Heart right ventricle (tissue), 16 donors: Measurements from ENCODE around the gene NAT14. TPM values are rescaled to one million over a fixed set of nuclear protein-coding genes. Genes with fewer than 3 reads are reported as not detected.
A peak's percentile ranks its signal among the peaks of the same experiment; 100 is the strongest.

ENCODE experiments used
- ATAC-seq, 8 donors: fragments of 200-7000 bp; cut with Tn5 transposase; one replicate each; pipeline ENCODE4 v1.9.1; 2020; ENCODE audit warnings: mild to moderate bottlenecking in 8 of 8, moderate library complexity in 8 of 8, moderate number of reproducible peaks in 1 of 8
- DNase-seq, 2 donors: peaks; one replicate each; pipeline ENCODE4 v3.0.0-alpha.2; 2020
- H3K27ac ChIP-seq, 10 donors: fragments of 200-600 bp; sonication (generic) in 2 of 10; one replicate each; pipeline versions ENCODE4 v1.5.0 to v1.8.0; 2020 to 2022; ENCODE audit warnings: mild to moderate bottlenecking in 3 of 10
- H3K27me3 ChIP-seq, 7 donors: fragments of 200-600 bp; one replicate each; pipeline ENCODE4 v1.8.0; 2021 to 2022; ENCODE audit warnings: mild to moderate bottlenecking in 2 of 7
- H3K36me3 ChIP-seq, 9 donors: fragments of 200-600 bp; sonication (generic) in 1 of 9; one replicate each; pipeline versions ENCODE4 v1.5.0 to v1.8.0; 2020 to 2022; ENCODE audit warnings: mild to moderate bottlenecking in 2 of 9
- H3K4me1 ChIP-seq, 9 donors: fragments of 200-600 bp; sonication (generic) in 1 of 9; one replicate each; pipeline versions ENCODE4 v1.5.0 to v1.8.0; 2020 to 2022; ENCODE audit warnings: mild to moderate bottlenecking in 4 of 9
- H3K4me3 ChIP-seq, 10 donors: fragments of 200-600 bp; sonication (generic) in 2 of 10; one replicate each; pipeline versions ENCODE4 v1.5.0 to v1.8.0; 2020 to 2022; ENCODE audit warnings: mild to moderate bottlenecking in 7 of 10, moderate library complexity in 2 of 10
- H3K9me3 ChIP-seq, 11 donors: fragments of 200-600 bp in 10 of 11; sonication (generic) in 2 of 11; one replicate each; pipeline versions ENCODE4 v1.5.0 to v1.8.0; 2013 to 2022; ENCODE audit warnings: mild to moderate bottlenecking in 2 of 11, control low read depth in 1 of 11, moderate library complexity in 1 of 11
- WGBS, 2 donors: extraction: QIAGEN DNeasy Blood & Tissue Kit; methylation state at CpG; one replicate each; pipeline ENCODE4 v1.1.7; 2013; ENCODE audit warnings: inconsistent platforms in 1 of 2; 5-methylcytosine and 5-hydroxymethylcytosine counted together
- intact Hi-C, 10 donors: fragments of 100-400 bp; cut with DNase I; formaldehyde crosslinking; loops; one replicate each; pipeline versions ENCODE4 v1.11.1 to v1.14.2; 2022
- polyA plus RNA-seq, 2 donors: library from polyadenylated mRNA; stranded (reverse); fragments of 200-250 nt; gene quantifications; one replicate each; pipeline ENCODE4 v1.2.3, GENCODE V29; 2013
- total RNA-seq, 10 donors: library from RNA; stranded (reverse); fragmentation: NEBNext Ultra II Directional in 3 of 10; extraction: Animal tissue kit (Norgen Biotek cat#: 25700) in 3 of 10; gene quantifications; one replicate each; pipeline versions ENCODE4 v1.2.1 to v1.2.4, GENCODE V29; 2021 to 2023
- TF ChIP-seq, protein P1 (sequence below), 9 donors: fragments of 200-600 bp; sonication (generic) in 2 of 9; IDR thresholded peaks; one replicate each; pipeline versions ENCODE4 v1.5.0 to v1.8.0; 2021 to 2022; ENCODE audit warnings: antibody characterized with exemption in 9 of 9, mild to moderate bottlenecking in 5 of 9, moderate library complexity in 1 of 9
- donor health status: Arrhythmogenic right ventricular cardiomyopathy.
- donor health status: ischemic (EF 13 %, LVEDD 7.1; RV severe dilation, severe dysfunction).
- donor health status: healthy with polysubstance abuse.
- donor health status: DM: no; HTN: yes; CAD: no.
- donor health status: DM: no; HTN: no; CAD: no.
- donor health status: ischemic (EF 25% LVEDD 6.9; RV normal size, moderate dysfunction).
- donor health status: ischemic (EF 25% LVEDD 5.7; RV mildly dilated, moderate dysfunction).
- donor health status: healthy.
- donor health status: DM: yes; HTN: yes; CAD: no.
- donor health status: Ischemic cardiomyopathy.
- donor health status: ischemic (EF 35%, LVEDD 5.7; RV mildly dilated, moderate dysfunction).
- donor health status: nonischemic (EF 11% LVEDD 7.7; RV severe dilation, severe dysfunction).
- donor health status: DM: yes; HTN: yes; CAD: no.
- donor health status: PGD.
- donor health status: ischemic (EF 29% LVEDD 5.4; RV normal size, mild dysfunction).
- donor health status: nonischemic (EF 23%, LVEDD 6.1; RV moderate dilation, normal function).

Gene NAT14
- total and polyA plus RNA-seq, 12 donors: 5.8 to 16.4 (median 7.0) TPM

DNA sequence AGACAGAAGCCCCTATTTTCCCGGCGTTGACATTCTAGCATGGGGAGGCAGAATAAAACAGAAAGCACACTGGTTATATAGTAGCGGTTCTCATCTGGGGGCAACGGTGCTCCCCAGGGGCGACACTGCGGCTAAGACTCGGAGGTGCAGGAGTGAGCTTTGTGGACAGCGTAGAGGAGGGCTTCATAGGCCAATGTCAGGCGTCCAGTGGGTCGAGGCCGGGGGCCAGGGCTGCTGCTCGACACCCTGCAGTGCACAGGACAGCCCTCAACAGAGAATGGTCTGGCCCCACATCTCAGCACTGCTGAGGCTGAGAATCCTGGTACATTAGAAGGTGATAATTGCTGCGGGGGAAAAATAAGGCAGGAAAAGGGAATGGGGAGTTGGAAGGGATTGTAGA, 7.1 kb upstream of the NAT14 start:
- peaks cover 0 to 19% (median 9%) of the 10 kb centered on the region in 9 donors for H3K36me3 ChIP-seq
- ATAC-seq: no peak
- intact Hi-C loops: no loop called here
- no peak for DNase-seq
- H3K4me1 ChIP-seq: peaks cover 3 to 39% (median 19%) of the 10 kb centered on the region in 9 donors
- H3K9me3 ChIP-seq: no peaks in the 10 kb centered on the region
- peak overlapping the region in 1 of 10 donors; percentile 93 for H3K27ac ChIP-seq
- TF ChIP-seq, protein P1, sequence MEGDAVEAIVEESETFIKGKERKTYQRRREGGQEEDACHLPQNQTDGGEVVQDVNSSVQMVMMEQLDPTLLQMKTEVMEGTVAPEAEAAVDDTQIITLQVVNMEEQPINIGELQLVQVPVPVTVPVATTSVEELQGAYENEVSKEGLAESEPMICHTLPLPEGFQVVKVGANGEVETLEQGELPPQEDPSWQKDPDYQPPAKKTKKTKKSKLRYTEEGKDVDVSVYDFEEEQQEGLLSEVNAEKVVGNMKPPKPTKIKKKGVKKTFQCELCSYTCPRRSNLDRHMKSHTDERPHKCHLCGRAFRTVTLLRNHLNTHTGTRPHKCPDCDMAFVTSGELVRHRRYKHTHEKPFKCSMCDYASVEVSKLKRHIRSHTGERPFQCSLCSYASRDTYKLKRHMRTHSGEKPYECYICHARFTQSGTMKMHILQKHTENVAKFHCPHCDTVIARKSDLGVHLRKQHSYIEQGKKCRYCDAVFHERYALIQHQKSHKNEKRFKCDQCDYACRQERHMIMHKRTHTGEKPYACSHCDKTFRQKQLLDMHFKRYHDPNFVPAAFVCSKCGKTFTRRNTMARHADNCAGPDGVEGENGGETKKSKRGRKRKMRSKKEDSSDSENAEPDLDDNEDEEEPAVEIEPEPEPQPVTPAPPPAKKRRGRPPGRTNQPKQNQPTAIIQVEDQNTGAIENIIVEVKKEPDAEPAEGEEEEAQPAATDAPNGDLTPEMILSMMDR (IDR thresholded peaks at IDR 0.05): no peak
- no peaks in the 10 kb centered on the region for H3K27me3 ChIP-seq
- H3K4me3 ChIP-seq: peak overlapping the region in 6 of 10 donors; percentile 64 to 71 (median 68)
- WGBS, 2 donors: 80 to 84% methylated on average over 13 of the region's 13 CpGs

DNA sequence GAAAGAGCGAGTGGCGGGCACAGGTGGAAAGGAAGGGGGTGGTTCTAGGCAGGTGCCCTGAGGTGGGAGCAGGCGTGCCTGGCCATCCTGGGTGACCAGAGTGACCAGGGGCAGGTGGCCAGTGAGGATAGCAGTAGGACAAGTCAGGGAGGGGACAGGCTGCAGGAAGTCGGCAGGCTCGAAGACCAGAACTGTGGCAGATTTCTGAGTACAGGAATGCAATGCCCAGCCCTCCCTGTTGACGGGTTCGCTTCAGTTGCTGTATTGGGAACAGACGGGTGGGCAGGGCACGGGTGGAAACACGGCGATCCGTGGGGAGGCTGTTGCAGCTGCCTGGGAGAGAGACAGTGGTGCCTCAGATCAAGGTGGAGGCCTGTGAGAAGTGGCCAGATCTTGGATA, 6.6 kb upstream of the NAT14 start:
- Histone ChIP-seq H3K36me3 (peaks cover 0 to 22% (median 10%) of the 10 kb centered on the region in 9 donors), H3K27ac (no peak overlapping the region), H3K4me3 (no peak overlapping the region), H3K4me1 (peaks cover 3 to 43% (median 20%) of the 10 kb centered on the region in 9 donors), H3K9me3 (no peaks in the 10 kb centered on the region), H3K27me3 (no peaks in the 10 kb centered on the region)
- intact Hi-C loops: no loop called here
- 83 to 86% methylated on average over 12 of the region's 12 CpGs for WGBS, 2 donors
- TF ChIP-seq, protein P1 (IDR thresholded peaks at IDR 0.05): no peak
- DNase-seq (no peak), ATAC-seq (no peak)

DNA sequence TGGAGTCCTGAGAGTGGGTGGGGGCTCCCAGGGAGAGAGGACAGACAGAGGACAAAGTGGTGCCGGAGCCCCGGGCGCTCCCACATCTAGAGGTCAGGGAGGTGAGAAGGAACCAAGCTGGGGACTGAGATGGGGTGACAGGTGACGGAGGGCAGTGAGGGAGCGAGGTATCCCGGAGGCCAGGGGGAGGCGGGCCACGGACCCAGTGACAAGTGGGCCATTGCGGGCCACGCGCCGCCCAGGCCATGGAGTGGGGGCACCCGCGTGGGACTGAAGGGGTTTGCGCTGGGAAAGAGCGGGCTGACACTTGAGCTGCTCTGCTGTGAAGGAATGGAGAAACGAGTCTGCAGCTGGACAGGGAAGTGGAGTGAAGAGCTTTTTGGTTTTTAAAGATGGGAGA, 5.9 kb upstream of the NAT14 start:
- Histone ChIP-seq H3K27me3 (no peaks in the 10 kb centered on the region), H3K4me3 (no peak overlapping the region), H3K36me3 (peaks cover 0 to 26% (median 10%) of the 10 kb centered on the region in 9 donors), H3K27ac (peak overlapping the region in 1 of 10 donors; percentile 16), H3K9me3 (no peaks in the 10 kb centered on the region), H3K4me1 (peaks cover 5 to 50% (median 26%) of the 10 kb centered on the region in 9 donors)
- whole genome bisulfite sequencing, 2 donors: 79 to 81% methylated on average over 17 of the region's 17 CpGs
- DNase-seq: no peak
- TF ChIP-seq, protein P1 (IDR thresholded peaks at IDR 0.05): no peak
- no peak for ATAC-seq
- intact Hi-C loops: no loop called here

DNA sequence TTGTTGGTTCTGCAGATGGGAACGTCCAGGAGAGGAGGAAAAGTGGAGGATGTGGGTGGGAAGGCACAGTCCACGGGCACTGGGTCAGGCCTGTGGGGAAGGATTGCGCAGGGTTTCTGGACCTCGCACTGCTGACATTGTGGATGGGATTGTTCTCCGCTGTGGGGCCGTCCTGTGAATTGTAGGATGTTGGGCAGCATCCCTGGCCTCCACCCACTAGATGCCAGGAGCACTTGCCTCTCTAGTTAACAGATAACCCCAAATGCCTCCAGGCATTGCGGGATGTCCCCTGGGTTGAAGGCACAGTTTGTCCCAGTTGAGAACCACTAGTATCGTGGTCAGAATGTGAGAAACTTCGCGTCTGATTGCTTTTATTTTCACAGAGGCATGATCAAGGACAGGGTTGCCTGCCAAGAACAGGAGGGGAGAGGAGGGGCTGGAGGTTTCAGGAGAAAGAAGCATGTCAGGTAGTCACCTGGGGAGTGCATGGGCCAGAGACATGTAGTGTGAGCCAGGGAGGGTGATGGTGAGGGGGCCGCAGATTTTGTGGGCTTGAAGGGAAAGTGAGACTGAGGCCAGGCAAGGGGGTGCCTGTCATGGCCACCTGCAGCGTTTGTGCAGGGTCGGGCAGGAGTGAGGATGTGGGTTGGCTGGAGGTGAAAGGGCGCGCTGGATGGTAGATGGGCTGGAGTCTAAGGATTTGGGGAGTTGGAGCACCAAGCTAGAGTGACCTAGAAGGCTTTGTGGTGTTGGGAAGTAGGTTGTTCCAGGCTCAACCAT, 5.3 kb upstream of the NAT14 start:
- 66 to 74% methylated on average over 15 of the region's 15 CpGs for WGBS, 2 donors
- intact Hi-C loops: no loop called here
- peaks cover 11 to 56% (median 32%) of the 10 kb centered on the region in 9 donors for H3K4me1 ChIP-seq
- DNase-seq: no peak
- H3K9me3 ChIP-seq: no peaks in the 10 kb centered on the region
- peak overlapping the region in 1 of 10 donors; percentile 16 for H3K27ac ChIP-seq
- peaks cover 0 to 26% (median 10%) of the 10 kb centered on the region in 9 donors for H3K36me3 ChIP-seq
- TF ChIP-seq, protein P1 (IDR thresholded peaks at IDR 0.05): no peak
- no peak for ATAC-seq
- no peak overlapping the region for H3K4me3 ChIP-seq
- no peaks in the 10 kb centered on the region for H3K27me3 ChIP-seq
